Stomach smooth muscle (tissue), 2 donors: Measurements from ENCODE around the gene MPDZ.

ENCODE experiments used
- H3K27ac ChIP-seq: one replicate; pipeline ENCODE4 v1.7.0; 2013; ENCODE audit warnings: mild to moderate bottlenecking, low read length, inconsistent platforms
- H3K27me3 ChIP-seq, 2 donors: one replicate each; pipeline ENCODE4 v1.7.0; 2013; ENCODE audit warnings: low read length in 2 of 2; ENCODE audit not compliant: insufficient read depth in 2 of 2, control insufficient read depth in 1 of 2
- H3K36me3 ChIP-seq, 2 donors: one replicate each; pipeline ENCODE4 v1.7.0; 2013; ENCODE audit warnings: low read length in 2 of 2; ENCODE audit not compliant: control insufficient read depth in 2 of 2, insufficient read depth in 2 of 2
- H3K4me1 ChIP-seq: one replicate; pipeline ENCODE4 v1.7.0; 2013; ENCODE audit warnings: low read length; ENCODE audit not compliant: control insufficient read depth, insufficient read depth
- H3K4me3 ChIP-seq, 2 donors: one replicate each; pipeline ENCODE4 v1.7.0; 2013; ENCODE audit warnings: low read length in 2 of 2
- H3K9ac ChIP-seq, 2 donors: one replicate each; pipeline ENCODE4 v1.7.0; 2013; ENCODE audit warnings: low read length in 2 of 2, mild to moderate bottlenecking in 1 of 2
- H3K9me3 ChIP-seq, 2 donors: one replicate each; pipeline ENCODE4 v1.7.0; 2013; ENCODE audit warnings: low read length in 2 of 2; ENCODE audit not compliant: control insufficient read depth in 2 of 2
- donor health status: healthy.
- donor health status: Pancreatic carcinoma.

The MPDZ gene

GRCh38 chr9:13141629-13142028, 137.9 kb downstream of the MPDZ start:
- no peak overlapping the region for H3K27ac ChIP-seq
- H3K36me3 ChIP-seq: peaks cover 10 to 29% of the 10 kb centered on the region in 2 donors
- no peaks in the 10 kb centered on the region for H3K4me1 ChIP-seq
- H3K27me3 ChIP-seq: no peaks in the 10 kb centered on the region
- H3K9me3 ChIP-seq: no peaks in the 10 kb centered on the region
- no peak overlapping the region for H3K4me3 ChIP-seq
- no peak overlapping the region for H3K9ac ChIP-seq

GRCh38 chr9:13140843-13141592, 138.5 kb downstream of the MPDZ start:
- H3K36me3 ChIP-seq: peaks cover 10 to 29% of the 10 kb centered on the region in 2 donors
- no peaks in the 10 kb centered on the region for H3K27me3 ChIP-seq
- H3K9me3 ChIP-seq: no peaks in the 10 kb centered on the region
- no peak overlapping the region for H3K27ac ChIP-seq
- no peak overlapping the region for H3K9ac ChIP-seq
- no peak overlapping the region for H3K4me3 ChIP-seq
- H3K4me1 ChIP-seq: no peaks in the 10 kb centered on the region

- H3K9ac ChIP-seq: no peak overlapping the region
Observed at GRCh38 chr9:13139641-13140171, 139.8 kb downstream of the MPDZ start.

GRCh38 chr9:13137426-13137825, 142.1 kb downstream of the MPDZ start:
- Histone ChIP-seq H3K27ac (no peak overlapping the region), H3K27me3 (no peaks in the 10 kb centered on the region), H3K9me3 (no peaks in the 10 kb centered on the region), H3K9ac (no peak overlapping the region), H3K4me3 (no peak overlapping the region), H3K4me1 (no peaks in the 10 kb centered on the region), H3K36me3 (peaks cover 28 to 47% of the 10 kb centered on the region in 2 donors)

More at GRCh38 chr9:13139641-13140171, 139.8 kb downstream of the MPDZ start:
- Histone ChIP-seq H3K4me1 (no peaks in the 10 kb centered on the region), H3K36me3 (peaks cover 22 to 41% of the 10 kb centered on the region in 2 donors), H3K4me3 (no peak overlapping the region), H3K27ac (no peak overlapping the region), H3K27me3 (no peaks in the 10 kb centered on the region), H3K9me3 (no peaks in the 10 kb centered on the region)

DNA sequence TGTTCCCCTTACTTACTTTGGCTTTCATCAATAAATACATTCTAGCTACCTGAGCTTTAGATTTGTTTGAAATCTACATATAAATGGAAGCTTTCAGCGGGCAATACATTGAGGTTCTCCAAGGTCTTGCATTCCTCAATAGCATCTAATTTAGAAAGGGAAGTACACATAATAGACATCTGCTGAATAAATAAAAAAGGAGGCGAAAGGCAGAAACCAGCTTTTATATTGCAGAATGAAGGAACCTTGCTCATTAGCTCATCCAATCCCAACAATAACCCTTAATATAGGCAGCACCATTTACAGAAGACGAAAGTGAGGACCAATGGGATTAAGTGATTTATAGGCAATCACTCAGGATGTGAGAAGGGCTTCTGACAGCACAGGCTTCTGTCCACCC, 147.5 kb downstream of the MPDZ start:
- peaks cover 29 to 32% of the 10 kb centered on the region in 2 donors for H3K36me3 ChIP-seq

GRCh38 chr9:13131416-13131815, 148.1 kb downstream of the MPDZ start:
- H3K27ac ChIP-seq: no peak overlapping the region
- no peaks in the 10 kb centered on the region for H3K9me3 ChIP-seq
- no peak overlapping the region for H3K9ac ChIP-seq
- H3K4me3 ChIP-seq: no peak overlapping the region
- H3K4me1 ChIP-seq: no peaks in the 10 kb centered on the region
- no peaks in the 10 kb centered on the region for H3K27me3 ChIP-seq
- peaks cover 27 to 29% of the 10 kb centered on the region in 2 donors for H3K36me3 ChIP-seq

More for the DNA sequence above, 147.5 kb downstream of the MPDZ start:
- H3K9ac ChIP-seq: no peak overlapping the region
- H3K4me1 ChIP-seq: no peaks in the 10 kb centered on the region
- no peaks in the 10 kb centered on the region for H3K9me3 ChIP-seq
- H3K27me3 ChIP-seq: no peaks in the 10 kb centered on the region
- H3K27ac ChIP-seq: no peak overlapping the region
- H3K4me3 ChIP-seq: no peak overlapping the region

DNA sequence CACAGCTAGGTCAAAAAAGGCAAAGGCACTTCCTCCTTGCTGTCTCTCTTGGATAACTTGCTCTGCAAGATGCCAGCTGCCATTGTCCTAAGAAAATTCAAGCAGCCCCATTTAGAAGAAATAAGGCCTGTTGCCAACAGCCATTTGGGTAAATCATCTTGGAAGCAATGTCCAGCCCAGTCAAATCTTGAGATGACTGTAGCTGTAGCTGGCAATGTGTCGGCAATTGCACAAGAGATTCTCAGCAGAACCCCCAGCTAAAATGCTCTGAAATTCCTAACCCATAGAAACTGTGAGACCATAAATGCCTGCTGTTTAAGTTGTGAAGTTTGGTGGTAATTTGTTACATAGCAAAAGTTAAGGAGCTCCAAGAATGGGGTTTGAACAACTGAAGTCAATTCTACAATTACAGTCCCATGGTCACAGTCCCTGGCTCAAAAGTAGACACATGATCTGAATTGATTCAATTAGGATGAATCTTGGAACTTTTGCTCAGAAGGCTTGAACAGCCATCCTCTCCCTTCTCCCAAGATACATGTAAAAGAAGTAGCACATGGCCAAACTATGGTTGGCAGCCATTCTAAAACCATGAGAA, 151.1 kb downstream of the MPDZ start:
- Histone ChIP-seq H3K9ac (no peak overlapping the region), H3K4me3 (no peak overlapping the region), H3K9me3 (no peaks in the 10 kb centered on the region), H3K27ac (no peak overlapping the region), H3K4me1 (no peaks in the 10 kb centered on the region), H3K36me3 (peaks cover 10 to 19% of the 10 kb centered on the region in 2 donors), H3K27me3 (no peaks in the 10 kb centered on the region)

- no peaks in the 10 kb centered on the region for H3K27me3 ChIP-seq
- H3K4me1 ChIP-seq: no peaks in the 10 kb centered on the region
- no peak overlapping the region for H3K27ac ChIP-seq
- H3K9me3 ChIP-seq: no peaks in the 10 kb centered on the region
- no peak overlapping the region for H3K9ac ChIP-seq
- no peak overlapping the region for H3K4me3 ChIP-seq
- H3K36me3 ChIP-seq: peaks cover 8 to 23% of the 10 kb centered on the region in 2 donors
Observed at GRCh38 chr9:13127131-13127530, 152.4 kb downstream of the MPDZ start.

DNA sequence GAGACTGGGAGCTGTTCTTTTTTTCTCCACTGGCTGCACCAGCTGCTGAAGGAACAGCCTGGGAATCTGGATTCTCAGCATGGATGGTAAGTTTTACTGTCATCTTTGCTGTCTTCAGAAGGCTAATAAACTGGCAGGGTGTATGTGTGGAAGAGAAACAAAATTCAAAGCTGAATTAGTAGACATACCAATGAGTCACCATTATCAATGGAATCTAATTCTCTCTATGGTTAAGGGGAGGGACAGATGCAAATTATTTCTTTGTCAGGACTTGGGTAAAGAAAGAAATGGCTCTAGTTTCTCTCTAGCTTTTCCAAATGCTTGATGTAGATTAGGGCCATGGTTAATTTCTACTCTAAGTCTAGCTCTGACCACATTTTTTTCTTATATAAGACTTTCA, 154.2 kb downstream of the MPDZ start:
- Histone ChIP-seq H3K4me3 (no peak overlapping the region), H3K27ac (no peak overlapping the region), H3K27me3 (no peaks in the 10 kb centered on the region), H3K36me3 (peaks cover 7 to 17% of the 10 kb centered on the region in 2 donors), H3K9me3 (no peaks in the 10 kb centered on the region), H3K9ac (no peak overlapping the region), H3K4me1 (no peaks in the 10 kb centered on the region)

GRCh38 chr9:13122756-13123369, 156.6 kb downstream of the MPDZ start:
- H3K27me3 ChIP-seq: no peaks in the 10 kb centered on the region
- H3K9me3 ChIP-seq: no peaks in the 10 kb centered on the region
- no peak overlapping the region for H3K4me3 ChIP-seq
- H3K9ac ChIP-seq: no peak overlapping the region
- H3K4me1 ChIP-seq: no peaks in the 10 kb centered on the region
- peaks cover 7 to 22% of the 10 kb centered on the region in 2 donors for H3K36me3 ChIP-seq
- H3K27ac ChIP-seq: no peak overlapping the region
